HepG2 (cell line): Measurements from ENCODE around the gene WDR83. TPM values are rescaled to one million over a fixed set of nuclear protein-coding genes. Genes with fewer than 3 reads are reported as not detected.

Experiments
- ARNT2 ChIP-seq: sonication (generic); formaldehyde crosslinking; IDR thresholded peaks from 2 replicates; pipeline ENCODE4 v1.8.0; 2022; ENCODE audit warnings: mild to moderate bottlenecking, low read depth, missing genetic modification reagents, moderate library complexity
- BRCA1 ChIP-seq: sonication (generic); formaldehyde crosslinking; IDR thresholded peaks from 2 replicates; pipeline ENCODE4 v1.4.0; 2020; ENCODE audit warnings: missing genetic modification reagents
- EHMT2 ChIP-seq: fragments of 200-600 bp; sonication (generic); IDR thresholded peaks from 2 replicates; pipeline ENCODE4 v1.7.0; 2017; ENCODE audit warnings: antibody characterized with exemption, low read depth, low read length, borderline replicate concordance
- ELF3 ChIP-seq: IDR thresholded peaks from 2 replicates; pipeline ENCODE4 v1.6.1; 2016; ENCODE audit warnings: missing genetic modification reagents, missing compliant biosample characterization
- GZF1 ChIP-seq: sonication (generic); formaldehyde crosslinking; IDR thresholded peaks from 2 replicates; pipeline ENCODE4 v1.5.1; 2020; ENCODE audit warnings: mild to moderate bottlenecking, missing genetic modification reagents
- HHEX ChIP-seq: IDR thresholded peaks from 2 replicates; pipeline ENCODE4 v1.6.1; 2016; ENCODE audit warnings: control low read depth
- HMGXB3 ChIP-seq: sonication (generic); formaldehyde crosslinking; IDR thresholded peaks from 2 replicates; pipeline ENCODE4 v1.4.0; 2020; ENCODE audit warnings: missing genetic modification reagents, borderline replicate concordance
- JDP2 ChIP-seq: sonication (generic); formaldehyde crosslinking; IDR thresholded peaks from 2 replicates; pipeline ENCODE4 v1.8.1; 2022; ENCODE audit warnings: missing genetic modification reagents, borderline replicate concordance
- TCF12 ChIP-seq, 2 experiments: fragments of 450-650 bp in 1 of 2; sonication (generic) in 1 of 2; formaldehyde crosslinking in 1 of 2; IDR thresholded peaks; 2 replicates each; pipeline versions ENCODE4 v1.6.1 to v1.8.0; 2017 to 2022; ENCODE audit warnings: antibody characterized with exemption in 1 of 2, mild to moderate bottlenecking in 1 of 2, missing genetic modification reagents in 1 of 2, moderate library complexity in 1 of 2
- THAP11 ChIP-seq: IDR thresholded peaks from 2 replicates; pipeline ENCODE4 v1.6.1; 2016; ENCODE audit warnings: missing biosample characterization, missing genetic modification reagents
- ZBTB8A ChIP-seq: sonication (generic); formaldehyde crosslinking; IDR thresholded peaks from 2 replicates; pipeline ENCODE4 v1.4.0; 2020; ENCODE audit warnings: mild to moderate bottlenecking, low read depth, missing genetic modification reagents, borderline replicate concordance
- ZFP62 ChIP-seq: sonication (generic); formaldehyde crosslinking; IDR thresholded peaks from 2 replicates; pipeline ENCODE4 v1.4.0; 2020; ENCODE audit warnings: missing genetic modification reagents
- ZNF709 ChIP-seq: sonication (generic); formaldehyde crosslinking; IDR thresholded peaks from 2 replicates; pipeline ENCODE4 v1.5.0; 2020; ENCODE audit warnings: mild to moderate bottlenecking, missing genetic modification reagents
- ZNF800 ChIP-seq: sonication (generic); formaldehyde crosslinking; IDR thresholded peaks from 2 replicates; pipeline ENCODE4 v1.4.0; 2020; ENCODE audit warnings: missing genetic modification reagents
- polyA plus RNA-seq, 8 experiments: library from polyadenylated mRNA; depleted of rRNA in 3 of 8; stranded (reverse) in 7 of 8; unstranded in 1 of 8; fragments of >200 nt; fragmentation: Illumina TruSeq in 4 of 8; extraction: Trizol in 4 of 8; gene quantifications; 2 replicates each; pipeline versions ENCODE4 v1.2.1 to v1.2.3, GENCODE V29; 2011 to 2016; ENCODE audit warnings: low read depth in 4 of 8, missing spikeins in 1 of 8, mixed read lengths in 1 of 8; ENCODE audit not compliant: insufficient read depth in 1 of 8
- total RNA-seq, 5 experiments: library from RNA; depleted of rRNA; stranded (reverse); fragments of >200 nt; fragmentation: Illumina TruSeq; extraction: Trizol; gene quantifications; 2 replicates each; pipeline ENCODE4 v1.2.3, GENCODE V29; 2016; ENCODE audit warnings: low read depth in 1 of 5
- TF ChIP-seq, protein P1 (sequence below), 2 experiments: fragments of 450-650 bp in 1 of 2; sonication (generic) in 1 of 2; formaldehyde crosslinking; IDR thresholded peaks; 2 replicates each; pipeline versions ENCODE4 v1.5.0 to v1.8.0; 2020 to 2022; ENCODE audit warnings: mild to moderate bottlenecking in 1 of 2, missing genetic modification reagents in 1 of 2
- TF ChIP-seq, protein P2 (sequence below): sonication (generic); formaldehyde crosslinking; IDR thresholded peaks from 2 replicates; pipeline ENCODE4 v1.5.1; 2020; ENCODE audit warnings: mild to moderate bottlenecking, moderate library complexity, missing genetic modification reagents
- TF ChIP-seq, protein P3 (sequence below): IDR thresholded peaks from 2 replicates; pipeline ENCODE4 v1.6.1; 2018; ENCODE audit warnings: missing genetic modification reagents, mild to moderate bottlenecking, missing compliant biosample characterization

WDR83 gene
- total and polyA plus RNA-seq, 2 of the 13 experiments (the other 11 are each of a cell fraction or from before 2014, with no cell fraction given): 4.5 to 10.7 TPM

- TF ChIP-seq HMGXB3 (CRISPR knock-in tag) (peak; percentile 74; the same call in 1 of the 2 replicates), BRCA1 (CRISPR knock-in tag) (peak; percentile 42; the same call in 1 of the 2 replicates), ZFP62 (CRISPR knock-in tag) (no peak), GZF1 (CRISPR knock-in tag) (no peak), ZBTB8A (CRISPR knock-in tag) (no peak), ZNF800 (CRISPR knock-in tag) (0 out of 2 replicates have a peak, but pooled peaks have one; percentile 49), ARNT2 (CRISPR knock-in tag) (no peak), ELF3 (peak; percentile 44; the same call in 1 of the 2 replicates), ZNF709 (no peak), HHEX (CRISPR knock-in tag) (no peak), JDP2 (CRISPR knock-in tag) (no peak), THAP11 (CRISPR knock-in tag) (peak; percentile 95), EHMT2 (no peak), TCF12 (IDR thresholded peaks at IDR 0.05) (no peak), TCF12 (CRISPR knock-in tag; IDR thresholded peaks at IDR 0.05) (peak; percentile 47; the same call in 1 of the 2 replicates)
- TF ChIP-seq, protein P1, sequence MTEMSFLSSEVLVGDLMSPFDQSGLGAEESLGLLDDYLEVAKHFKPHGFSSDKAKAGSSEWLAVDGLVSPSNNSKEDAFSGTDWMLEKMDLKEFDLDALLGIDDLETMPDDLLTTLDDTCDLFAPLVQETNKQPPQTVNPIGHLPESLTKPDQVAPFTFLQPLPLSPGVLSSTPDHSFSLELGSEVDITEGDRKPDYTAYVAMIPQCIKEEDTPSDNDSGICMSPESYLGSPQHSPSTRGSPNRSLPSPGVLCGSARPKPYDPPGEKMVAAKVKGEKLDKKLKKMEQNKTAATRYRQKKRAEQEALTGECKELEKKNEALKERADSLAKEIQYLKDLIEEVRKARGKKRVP (CRISPR knock-in tag; IDR thresholded peaks at IDR 0.05): no peak
- TF ChIP-seq, protein P2, sequence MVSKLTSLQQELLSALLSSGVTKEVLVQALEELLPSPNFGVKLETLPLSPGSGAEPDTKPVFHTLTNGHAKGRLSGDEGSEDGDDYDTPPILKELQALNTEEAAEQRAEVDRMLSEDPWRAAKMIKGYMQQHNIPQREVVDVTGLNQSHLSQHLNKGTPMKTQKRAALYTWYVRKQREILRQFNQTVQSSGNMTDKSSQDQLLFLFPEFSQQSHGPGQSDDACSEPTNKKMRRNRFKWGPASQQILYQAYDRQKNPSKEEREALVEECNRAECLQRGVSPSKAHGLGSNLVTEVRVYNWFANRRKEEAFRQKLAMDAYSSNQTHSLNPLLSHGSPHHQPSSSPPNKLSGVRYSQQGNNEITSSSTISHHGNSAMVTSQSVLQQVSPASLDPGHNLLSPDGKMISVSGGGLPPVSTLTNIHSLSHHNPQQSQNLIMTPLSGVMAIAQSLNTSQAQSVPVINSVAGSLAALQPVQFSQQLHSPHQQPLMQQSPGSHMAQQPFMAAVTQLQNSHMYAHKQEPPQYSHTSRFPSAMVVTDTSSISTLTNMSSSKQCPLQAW (CRISPR knock-in tag): peak; percentile 91; the same call in 1 of the 2 replicates
- TF ChIP-seq, protein P3, sequence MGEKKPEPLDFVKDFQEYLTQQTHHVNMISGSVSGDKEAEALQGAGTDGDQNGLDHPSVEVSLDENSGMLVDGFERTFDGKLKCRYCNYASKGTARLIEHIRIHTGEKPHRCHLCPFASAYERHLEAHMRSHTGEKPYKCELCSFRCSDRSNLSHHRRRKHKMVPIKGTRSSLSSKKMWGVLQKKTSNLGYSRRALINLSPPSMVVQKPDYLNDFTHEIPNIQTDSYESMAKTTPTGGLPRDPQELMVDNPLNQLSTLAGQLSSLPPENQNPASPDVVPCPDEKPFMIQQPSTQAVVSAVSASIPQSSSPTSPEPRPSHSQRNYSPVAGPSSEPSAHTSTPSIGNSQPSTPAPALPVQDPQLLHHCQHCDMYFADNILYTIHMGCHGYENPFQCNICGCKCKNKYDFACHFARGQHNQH (CRISPR knock-in tag): peak; percentile 80
Measured at GRCh38 chr19:12696366-12697335, 30.0 kb downstream of the WDR83 start, which contains the start of gene FBXW9 (continued).
